Skeletal muscle satellite cell (primary cell): ENCODE data around the gene DCUN1D2.
"Not testable (repeated sequence)": the region's sequence is repeated elsewhere in the genome, so short reads cannot be mapped to it uniquely, and the experiment has no call there.

Experiments
- H3K27me3 ChIP-seq: 2 replicates; pipeline ENCODE4 v1.7.0; 2013; ENCODE audit warnings: low read length; ENCODE audit not compliant: control insufficient read depth, insufficient read depth
- H3K36me3 ChIP-seq: 2 replicates; pipeline ENCODE4 v1.7.0; 2013; ENCODE audit warnings: mild to moderate bottlenecking, control low read depth, low read length; ENCODE audit not compliant: insufficient read depth
- H3K4me1 ChIP-seq: 2 replicates; pipeline ENCODE4 v1.7.0; 2013; ENCODE audit warnings: low read length; ENCODE audit not compliant: control insufficient read depth, insufficient read depth
- H3K4me2 ChIP-seq: 2 replicates; pipeline ENCODE4 v1.7.0; 2013; ENCODE audit warnings: mild to moderate bottlenecking, low read length
- H3K4me3 ChIP-seq: 2 replicates; pipeline ENCODE4 v1.7.0; 2013; ENCODE audit warnings: low read length
- H3K9ac ChIP-seq: 2 replicates; pipeline ENCODE4 v1.7.0; 2013; ENCODE audit warnings: mild to moderate bottlenecking, low read depth, low read length, moderate library complexity
- H3K9me3 ChIP-seq: replicated peaks from 2 replicates; pipeline ENCODE4 v1.7.0; 2013; ENCODE audit warnings: mild to moderate bottlenecking, control low read depth, low read length

DCUN1D2 gene

DNA sequence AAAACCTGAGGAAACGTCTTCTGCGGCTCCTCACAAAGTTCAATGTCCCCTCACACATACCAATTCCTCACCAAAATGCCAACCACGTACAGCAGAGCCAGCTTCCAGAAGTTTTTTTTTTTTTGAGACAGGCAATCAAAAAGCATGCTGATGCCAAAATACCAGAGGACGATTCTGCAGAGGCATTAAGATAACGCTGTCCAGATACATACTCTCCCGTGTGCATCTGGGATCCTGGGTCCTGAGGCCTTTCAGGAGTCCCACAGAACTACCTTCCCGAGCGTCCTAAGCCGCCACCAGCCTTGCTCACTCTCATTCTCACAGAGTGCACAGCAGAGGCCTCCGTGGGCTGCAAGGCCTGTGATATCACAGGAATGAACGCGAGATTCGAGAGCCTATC lies 5.0 kb downstream of the DCUN1D2 start:
- H3K9ac ChIP-seq = no peak overlapping the region
- no peak overlapping the region for H3K4me3 ChIP-seq
- H3K9me3 ChIP-seq = no peaks in the 10 kb centered on the region
- H3K27me3 ChIP-seq = no peaks in the 10 kb centered on the region
- H3K4me1 ChIP-seq = peaks cover 19% of the 10 kb centered on the region
- H3K36me3 ChIP-seq = no peaks in the 10 kb centered on the region
- H3K4me2 ChIP-seq = no peak overlapping the region

DNA sequence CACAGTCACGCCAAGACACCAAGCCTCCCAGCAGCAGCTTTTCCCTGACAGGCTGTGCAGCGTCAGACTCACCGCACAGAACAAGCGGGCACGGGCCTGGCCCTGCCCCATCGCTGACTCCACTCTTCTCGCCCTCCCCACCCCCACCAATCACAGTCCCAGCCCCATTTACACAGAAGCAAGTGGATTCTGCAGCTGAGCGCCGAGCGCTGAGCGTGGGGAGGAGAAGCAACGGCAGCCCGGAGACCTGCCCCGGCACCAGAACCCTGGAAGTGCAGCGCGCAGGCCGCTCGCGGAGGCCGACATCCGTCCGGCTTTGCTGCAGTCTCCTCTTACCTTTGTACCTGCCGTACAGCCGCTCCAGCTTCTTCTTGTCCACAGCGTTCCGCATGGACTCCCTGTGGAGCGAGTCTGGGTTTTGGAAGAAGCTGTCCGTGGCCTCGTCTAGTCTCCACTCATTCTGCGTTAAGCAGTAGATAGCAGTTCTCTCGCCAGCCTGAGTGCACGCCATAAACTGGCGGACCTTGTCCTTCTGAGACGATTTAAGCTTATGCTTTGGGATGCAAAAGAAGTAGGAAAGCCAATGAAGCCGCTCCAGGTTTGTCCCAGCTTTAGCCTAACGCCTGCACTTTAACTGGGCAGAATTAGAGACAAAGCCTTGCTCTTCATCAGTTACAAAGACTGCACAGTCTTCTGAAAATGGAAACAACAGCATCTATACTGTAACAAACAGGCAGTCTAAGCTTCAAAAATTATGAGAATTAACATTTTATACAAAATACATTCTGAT lies 6.8 kb downstream of the DCUN1D2 start:
- H3K4me2 ChIP-seq = no peak overlapping the region
- H3K9ac ChIP-seq = no peak overlapping the region
- H3K4me1 ChIP-seq = peaks cover 10% of the 10 kb centered on the region
- peaks cover 13% of the 10 kb centered on the region for H3K36me3 ChIP-seq
- H3K4me3 ChIP-seq = no peak overlapping the region
- no peaks in the 10 kb centered on the region for H3K27me3 ChIP-seq
- no peaks in the 10 kb centered on the region for H3K9me3 ChIP-seq

DNA sequence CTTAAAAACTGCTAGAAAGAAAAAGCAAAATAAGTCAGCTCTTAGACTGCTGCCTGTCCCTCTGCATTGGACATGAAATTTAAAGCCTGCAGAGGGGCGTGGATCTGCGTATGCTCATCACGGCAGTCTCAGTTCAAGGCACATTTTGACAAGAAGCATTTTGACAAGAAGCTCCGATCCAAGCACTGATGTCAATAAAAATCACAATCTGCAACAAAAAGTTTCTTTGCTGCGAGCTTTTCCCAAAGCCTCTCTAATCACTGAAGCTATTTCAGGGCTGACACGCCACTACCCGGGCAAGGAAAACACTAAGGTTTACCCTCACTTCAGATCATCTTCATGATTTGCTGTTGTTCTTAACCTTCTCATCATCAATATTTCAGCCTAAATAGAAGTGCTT lies 7.4 kb downstream of the DCUN1D2 start:
- no peak overlapping the region for H3K9ac ChIP-seq
- peaks cover 15% of the 10 kb centered on the region for H3K36me3 ChIP-seq
- peaks cover 4% of the 10 kb centered on the region for H3K4me1 ChIP-seq
- H3K27me3 ChIP-seq = no peaks in the 10 kb centered on the region
- H3K4me2 ChIP-seq = no peak overlapping the region
- no peaks in the 10 kb centered on the region for H3K9me3 ChIP-seq
- no peak overlapping the region for H3K4me3 ChIP-seq

DNA sequence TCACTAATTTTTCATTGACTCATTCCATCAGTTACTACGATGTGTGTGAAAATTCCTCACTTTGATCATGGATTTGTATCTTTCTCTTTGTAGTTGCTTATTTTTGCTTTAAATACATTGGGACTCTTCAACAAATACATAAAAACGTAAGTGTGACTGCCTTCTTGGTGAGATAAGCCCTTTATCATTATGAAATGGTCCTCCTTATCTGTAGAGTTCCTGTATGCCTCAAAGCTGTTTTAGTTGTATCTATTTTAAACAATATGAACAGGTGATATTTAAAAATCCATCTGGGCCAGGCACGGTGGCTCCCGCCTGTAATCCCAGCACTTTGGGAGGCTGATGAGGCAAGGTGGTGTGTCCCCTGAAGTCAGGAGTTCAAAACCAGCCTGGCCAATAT lies 11.3 kb downstream of the DCUN1D2 start:
- no peaks in the 10 kb centered on the region for H3K9me3 ChIP-seq
- H3K27me3 ChIP-seq = no peaks in the 10 kb centered on the region
- no peak overlapping the region for H3K4me2 ChIP-seq
- H3K4me1 ChIP-seq = no peaks in the 10 kb centered on the region
- no peak overlapping the region for H3K4me3 ChIP-seq
- peaks cover 47% of the 10 kb centered on the region for H3K36me3 ChIP-seq
- no peak overlapping the region for H3K9ac ChIP-seq

DNA sequence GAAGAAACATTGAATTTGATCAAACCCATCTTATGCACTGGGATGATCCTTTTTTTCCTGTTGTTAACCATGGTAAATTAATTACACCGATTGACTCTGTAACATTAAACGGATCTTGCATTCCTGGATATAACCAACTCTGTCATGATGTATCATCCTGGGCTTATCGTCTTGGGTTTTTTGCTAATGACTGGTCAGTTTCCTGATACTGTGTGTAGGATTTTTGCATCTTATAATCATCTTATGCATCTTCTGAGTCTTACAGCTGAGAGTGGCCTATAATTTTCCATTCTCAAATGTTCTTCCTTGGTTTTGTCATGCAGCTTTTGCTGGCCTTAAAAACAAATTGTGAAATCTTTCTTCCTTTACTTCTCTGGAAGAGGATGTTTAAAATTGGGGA lies 12.8 kb downstream of the DCUN1D2 start:
- Histone ChIP-seq H3K27me3 (no peaks in the 10 kb centered on the region), H3K4me3 (no peak overlapping the region), H3K4me2 (no peak overlapping the region), H3K36me3 (peaks cover 58% of the 10 kb centered on the region), H3K9me3 (no peaks in the 10 kb centered on the region), H3K9ac (no peak overlapping the region), H3K4me1 (no peaks in the 10 kb centered on the region)

DNA sequence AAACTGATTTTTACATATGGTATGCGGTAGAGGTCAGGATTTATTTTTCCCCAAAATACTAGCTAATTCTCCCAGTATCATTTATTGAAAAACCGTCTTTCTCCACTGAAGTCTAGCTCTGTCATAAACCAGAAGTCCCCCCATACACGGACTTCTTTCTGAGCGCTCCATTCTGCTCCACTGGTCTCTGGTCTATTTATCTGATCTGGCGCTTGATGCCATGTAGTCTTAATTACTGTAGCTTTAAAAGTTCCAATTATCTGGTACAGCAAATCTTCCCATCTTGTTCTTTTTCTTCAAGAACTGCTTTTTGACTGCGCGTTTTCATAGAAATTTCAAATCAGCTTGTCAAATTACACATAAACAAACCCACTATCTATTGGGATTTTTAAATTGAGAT lies 13.7 kb downstream of the DCUN1D2 start:
- no peak overlapping the region for H3K4me3 ChIP-seq
- no peaks in the 10 kb centered on the region for H3K27me3 ChIP-seq
- H3K4me2 ChIP-seq = no peak overlapping the region
- H3K9me3 ChIP-seq = no peaks in the 10 kb centered on the region
- peaks cover 65% of the 10 kb centered on the region for H3K36me3 ChIP-seq
- no peak overlapping the region for H3K9ac ChIP-seq
- no peaks in the 10 kb centered on the region for H3K4me1 ChIP-seq

DNA sequence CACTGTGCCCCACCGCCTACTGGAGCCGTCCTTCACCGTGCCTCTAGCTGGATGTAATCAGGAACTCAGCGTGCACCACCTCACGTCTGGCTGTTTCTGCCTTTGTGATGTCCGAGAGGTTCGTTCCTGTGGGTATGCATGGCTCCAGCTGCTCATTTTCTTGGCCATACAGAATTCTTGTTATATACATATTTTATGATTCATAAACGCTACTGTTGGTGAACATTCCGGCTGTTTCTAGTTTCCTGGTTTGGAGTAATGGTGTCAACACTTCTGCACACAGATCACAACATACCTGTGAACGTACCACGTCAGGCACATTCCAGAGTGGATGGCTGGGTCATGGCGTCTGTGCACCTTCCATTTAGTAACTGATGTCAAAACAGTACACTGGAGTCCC lies 14.6 kb downstream of the DCUN1D2 start:
- Histone ChIP-seq H3K4me3 (no peak overlapping the region), H3K9me3 (no peaks in the 10 kb centered on the region), H3K4me1 (no peaks in the 10 kb centered on the region), H3K9ac (no peak overlapping the region), H3K36me3 (peaks cover 71% of the 10 kb centered on the region), H3K27me3 (no peaks in the 10 kb centered on the region), H3K4me2 (no peak overlapping the region)

DNA sequence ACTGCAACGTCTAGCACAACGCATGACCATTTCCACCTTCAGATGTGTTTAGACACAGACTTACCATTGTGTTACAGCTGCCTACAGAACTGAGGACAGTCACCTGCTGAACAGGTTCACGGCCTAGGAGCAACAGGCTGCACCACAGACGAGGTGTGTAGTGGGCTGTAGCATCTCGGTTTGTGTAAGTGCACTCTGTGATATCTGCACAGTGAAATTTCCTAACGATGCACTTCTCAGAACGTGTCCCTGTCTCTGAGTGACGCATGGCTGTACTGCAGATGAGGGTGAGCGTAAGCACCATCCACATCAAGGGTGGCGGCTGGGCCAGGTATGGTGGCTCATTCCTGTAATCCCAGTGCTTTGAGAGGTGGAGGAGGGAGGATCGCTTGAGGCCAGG lies 15.2 kb downstream of the DCUN1D2 start:
- H3K36me3 ChIP-seq = peaks cover 71% of the 10 kb centered on the region
- no peak overlapping the region for H3K9ac ChIP-seq
- no peaks in the 10 kb centered on the region for H3K9me3 ChIP-seq
- H3K27me3 ChIP-seq = no peaks in the 10 kb centered on the region
- H3K4me1 ChIP-seq = no peaks in the 10 kb centered on the region
- no peak overlapping the region for H3K4me2 ChIP-seq
- H3K4me3 ChIP-seq = no peak overlapping the region

DNA sequence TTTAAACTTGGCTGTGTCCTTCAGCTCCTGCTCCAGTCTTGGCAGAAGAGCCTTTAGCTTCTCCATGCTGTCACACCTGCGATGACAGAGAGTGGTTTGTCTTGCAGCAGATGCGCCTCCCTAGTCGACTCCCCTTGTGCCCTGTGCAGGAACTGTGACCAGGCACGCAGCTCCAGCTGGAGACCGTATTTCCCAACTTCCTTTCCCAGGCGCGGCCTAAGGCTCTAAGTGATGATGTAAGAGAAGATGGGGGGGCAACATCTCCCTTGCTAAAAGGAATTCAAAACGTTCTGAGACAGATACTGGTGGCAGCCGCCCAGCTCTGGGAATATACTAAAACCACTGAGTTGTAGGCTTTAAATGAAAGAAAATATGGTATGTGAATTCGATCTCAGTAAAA lies 16.3 kb downstream of the DCUN1D2 start:
- Histone ChIP-seq H3K36me3 (peaks cover 63% of the 10 kb centered on the region), H3K9ac (no peak overlapping the region), H3K27me3 (no peaks in the 10 kb centered on the region), H3K4me3 (no peak overlapping the region), H3K4me1 (no peaks in the 10 kb centered on the region), H3K9me3 (no peaks in the 10 kb centered on the region), H3K4me2 (no peak overlapping the region)

DNA sequence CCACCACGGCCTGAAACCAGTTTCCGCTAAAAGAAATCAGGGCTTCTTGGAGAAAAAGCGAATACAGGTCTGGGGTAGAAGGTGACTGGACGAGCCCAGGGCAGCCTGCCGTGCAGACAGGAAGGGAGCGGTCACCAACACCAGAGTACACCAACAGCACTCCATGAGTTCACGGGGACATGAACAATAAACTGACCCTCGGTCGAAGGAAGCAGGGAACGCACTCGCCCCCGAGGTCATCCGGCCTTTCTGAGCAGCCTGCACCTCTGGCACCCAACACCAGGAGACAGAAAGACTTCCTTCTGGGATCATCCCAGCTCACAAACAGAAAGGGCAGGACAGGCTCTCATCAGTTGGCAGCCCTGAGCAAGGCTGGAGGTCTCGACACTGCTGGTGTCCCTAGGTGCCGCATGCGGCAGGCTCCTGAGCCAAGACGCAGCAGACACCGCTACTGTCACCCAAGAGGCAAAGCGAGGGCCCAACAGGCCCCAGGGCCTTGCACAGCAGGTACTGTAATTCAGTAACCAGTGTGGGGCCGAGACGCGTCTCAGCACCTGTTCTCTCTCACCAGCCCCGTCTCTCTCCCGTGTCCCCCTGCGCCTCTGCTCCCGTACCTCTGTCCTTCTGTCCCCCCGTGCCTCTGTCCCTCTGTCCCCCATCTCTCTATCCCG lies 18.0 kb downstream of the DCUN1D2 start:
- H3K27me3 ChIP-seq = no peaks in the 10 kb centered on the region
- H3K4me1 ChIP-seq = no peaks in the 10 kb centered on the region
- H3K4me3 ChIP-seq = no peak overlapping the region
- peaks cover 51% of the 10 kb centered on the region for H3K36me3 ChIP-seq
- no peak overlapping the region for H3K9ac ChIP-seq
- H3K4me2 ChIP-seq = no peak overlapping the region
- no peaks in the 10 kb centered on the region for H3K9me3 ChIP-seq

DNA sequence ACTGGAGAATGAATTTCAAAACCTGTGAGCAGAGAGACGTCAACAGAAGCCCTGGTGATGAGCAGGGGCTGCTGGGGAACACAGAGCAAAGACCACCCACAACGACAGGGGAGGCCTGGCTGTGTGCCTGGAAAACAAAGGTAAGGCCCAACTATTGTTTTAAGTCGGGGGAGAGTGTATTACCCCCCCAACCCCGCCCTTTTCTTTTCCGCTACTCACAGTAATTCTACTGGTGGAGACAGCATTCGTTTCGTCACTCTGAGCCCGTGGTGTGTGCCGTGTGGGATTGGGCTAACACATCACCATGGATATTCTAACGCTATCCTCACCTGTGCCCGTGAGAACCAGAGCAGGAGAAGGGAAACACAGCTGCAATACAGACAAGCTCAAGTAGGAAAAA lies 18.7 kb downstream of the DCUN1D2 start:
- H3K4me2 ChIP-seq = no peak overlapping the region
- no peak overlapping the region for H3K4me3 ChIP-seq
- peaks cover 52% of the 10 kb centered on the region for H3K36me3 ChIP-seq
- no peak overlapping the region for H3K9ac ChIP-seq
- no peaks in the 10 kb centered on the region for H3K9me3 ChIP-seq
- H3K27me3 ChIP-seq = no peaks in the 10 kb centered on the region
- H3K4me1 ChIP-seq = no peaks in the 10 kb centered on the region

DNA sequence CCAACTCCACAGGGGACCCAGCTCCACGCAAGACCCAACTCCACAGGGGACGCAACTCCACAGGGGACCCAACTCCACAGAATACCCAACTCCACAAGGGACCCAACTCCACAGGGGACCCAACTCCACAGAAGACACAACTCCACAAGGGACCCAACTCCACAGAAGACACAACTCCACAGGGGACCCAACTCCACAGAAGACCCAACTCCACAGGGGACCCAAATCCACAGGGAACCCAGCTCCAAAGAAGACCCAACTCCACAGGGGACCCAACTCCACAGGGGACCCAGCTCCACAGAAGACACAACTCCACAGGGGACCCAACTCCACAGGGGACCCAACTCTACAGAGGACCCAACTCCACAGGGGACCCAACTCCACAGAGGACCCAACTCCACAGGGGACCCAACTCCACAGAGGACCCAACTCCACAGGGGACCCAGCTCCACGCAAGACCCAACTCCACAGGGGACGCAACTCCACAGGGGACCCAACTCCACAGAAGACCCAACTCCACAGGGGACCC lies 19.8 kb downstream of the DCUN1D2 start:
- H3K27me3 ChIP-seq, H3K4me2 ChIP-seq, H3K9ac ChIP-seq, H3K9me3 ChIP-seq, H3K4me3 ChIP-seq, H3K4me1 ChIP-seq: not testable (repeated sequence)
- H3K36me3 ChIP-seq = peaks cover 47% of the 10 kb centered on the region
